Measurements from ENCODE around the gene PNMA8B. TPM values are rescaled to one million over a fixed set of nuclear protein-coding genes. Genes with fewer than 3 reads are reported as not detected.

The PNMA8B gene
- total RNA-seq, 1 donor from 2014 or later: 1.9 TPM

DNA sequence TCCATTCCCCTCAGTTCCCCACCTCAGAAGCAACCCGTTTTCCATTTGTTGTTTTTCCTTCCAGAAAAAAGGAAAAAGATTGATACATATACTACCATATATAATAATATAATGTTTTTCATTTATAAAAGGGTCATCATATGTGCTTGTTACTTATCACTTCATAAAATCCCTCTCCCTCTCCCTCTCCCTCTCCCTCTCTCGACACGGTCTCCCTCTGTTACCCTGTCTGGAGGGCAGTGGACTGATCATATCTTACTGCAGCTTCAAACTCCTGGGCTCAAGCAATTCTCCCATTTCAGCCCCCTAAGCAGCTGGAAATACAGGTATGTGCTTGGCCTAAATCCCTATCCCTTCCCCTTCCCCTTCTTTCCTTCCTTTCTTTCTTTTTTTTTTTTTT is 41.4 kb downstream of the PNMA8B start:
- no peak overlapping the region for H3K9ac ChIP-seq (ENCODE audit: low read length)
- DNase-seq (ENCODE audit: low read depth) (no peak), FAIRE-seq (no peak)
- Mint-ChIP-seq H3K4me3 (ENCODE audit: unreplicated experiment) (no peak overlapping the region), H3K4me1 (ENCODE audit: low read depth, unreplicated experiment) (no peaks in the 10 kb centered on the region), H3K36me3 (ENCODE audit: low read depth, unreplicated experiment) (no peaks in the 10 kb centered on the region), H3K27ac (ENCODE audit: unreplicated experiment) (no peak overlapping the region), H3K27me3 (ENCODE audit: low read depth, unreplicated experiment) (no peaks in the 10 kb centered on the region), H3K9me3 (ENCODE audit: unreplicated experiment) (peaks cover 7% of the 10 kb centered on the region)
- no peaks in the 10 kb centered on the region for H4K20me1 ChIP-seq (ENCODE audit: insufficient read depth, low read length)
- no peaks in the 10 kb centered on the region for H3K79me2 ChIP-seq (ENCODE audit: insufficient read depth, low read length)
- H3K27ac ChIP-seq (ENCODE audit: low read depth, low read length): no peak overlapping the region
- no peak overlapping the region for H3K4me2 ChIP-seq (ENCODE audit: low read length)
- no peaks in the 10 kb centered on the region for H3K9me3 ChIP-seq (ENCODE audit: insufficient read depth, low read depth, low read length)
- TF ChIP-seq EZH2 (IDR thresholded peaks at IDR 0.05; ENCODE audit: insufficient read depth, low read length) (no peak), CTCF (IDR thresholded peaks at IDR 0.05; ENCODE audit: insufficient read depth, low read depth, low read length) (no peak)
- H2AFZ ChIP-seq (ENCODE audit: low read depth, low read length): no peak overlapping the region
- peaks cover 9% of the 10 kb centered on the region for H3K27me3 ChIP-seq (ENCODE audit: insufficient read depth, low read length)
- H3K4me3 ChIP-seq (ENCODE audit: insufficient read depth, low read depth, low read length): no peak overlapping the region
- no peaks in the 10 kb centered on the region for H3K36me3 ChIP-seq (ENCODE audit: insufficient read depth, low read length)
- H3K4me1 ChIP-seq (ENCODE audit: insufficient read depth, low read length): no peaks in the 10 kb centered on the region

- H4K20me1 ChIP-seq (ENCODE audit: insufficient read depth, low read length): no peaks in the 10 kb centered on the region
- DNase-seq (ENCODE audit: low read depth) (no peak), FAIRE-seq (no peak)
- Mint-ChIP-seq H3K9me3 (ENCODE audit: unreplicated experiment) (peaks cover 8% of the 10 kb centered on the region), H3K4me3 (ENCODE audit: unreplicated experiment) (no peak overlapping the region), H3K36me3 (ENCODE audit: low read depth, unreplicated experiment) (no peaks in the 10 kb centered on the region), H3K4me1 (ENCODE audit: low read depth, unreplicated experiment) (no peaks in the 10 kb centered on the region), H3K27me3 (ENCODE audit: low read depth, unreplicated experiment) (no peaks in the 10 kb centered on the region), H3K27ac (ENCODE audit: unreplicated experiment) (no peak overlapping the region)
- H3K4me2 ChIP-seq (ENCODE audit: low read length): no peak overlapping the region
- TF ChIP-seq EZH2 (IDR thresholded peaks at IDR 0.05; ENCODE audit: insufficient read depth, low read length) (no peak), CTCF (IDR thresholded peaks at IDR 0.05; ENCODE audit: insufficient read depth, low read depth, low read length) (no peak)
- no peaks in the 10 kb centered on the region for H3K79me2 ChIP-seq (ENCODE audit: insufficient read depth, low read length)
- no peak overlapping the region for H2AFZ ChIP-seq (ENCODE audit: low read depth, low read length)
- H3K27ac ChIP-seq (ENCODE audit: low read depth, low read length): no peak overlapping the region
- H3K9ac ChIP-seq (ENCODE audit: low read length): no peak overlapping the region
- no peaks in the 10 kb centered on the region for H3K9me3 ChIP-seq (ENCODE audit: insufficient read depth, low read depth, low read length)
- H3K36me3 ChIP-seq (ENCODE audit: insufficient read depth, low read length): no peaks in the 10 kb centered on the region
- no peaks in the 10 kb centered on the region for H3K4me1 ChIP-seq (ENCODE audit: insufficient read depth, low read length)
- H3K4me3 ChIP-seq (ENCODE audit: insufficient read depth, low read depth, low read length): no peak overlapping the region
- H3K27me3 ChIP-seq (ENCODE audit: insufficient read depth, low read length): peaks cover 9% of the 10 kb centered on the region
Observed at GRCh38 chr19:46453661-46454060, 42.0 kb downstream of the PNMA8B start.

DNA sequence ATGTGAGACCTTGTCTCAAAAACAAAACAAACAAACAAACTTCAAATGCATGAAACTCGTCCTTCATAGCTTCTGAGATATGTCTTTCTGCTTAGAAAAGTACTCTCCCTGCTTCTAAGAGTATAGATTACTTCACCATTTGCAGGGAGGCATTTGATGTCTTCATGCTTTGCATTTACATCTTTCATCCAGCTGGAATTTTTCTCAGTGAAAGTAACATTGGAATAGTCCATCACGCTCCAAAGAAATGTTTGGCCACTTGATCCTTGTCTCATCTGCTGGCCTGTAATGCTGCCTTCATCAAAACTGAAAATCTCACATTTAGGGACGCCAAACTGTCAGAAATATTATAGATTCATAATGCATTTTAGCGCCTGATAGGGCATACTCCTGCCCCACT is 43.5 kb downstream of the PNMA8B start:
- no peak overlapping the region for H3K4me2 ChIP-seq (ENCODE audit: low read length)
- H3K36me3 Mint-ChIP-seq (ENCODE audit: low read depth, unreplicated experiment): no peaks in the 10 kb centered on the region
- H3K4me1 Mint-ChIP-seq (ENCODE audit: low read depth, unreplicated experiment): peaks cover 3% of the 10 kb centered on the region
- TF ChIP-seq EZH2 (IDR thresholded peaks at IDR 0.05; ENCODE audit: insufficient read depth, low read length) (no peak), CTCF (IDR thresholded peaks at IDR 0.05; ENCODE audit: insufficient read depth, low read depth, low read length) (no peak)
- H2AFZ ChIP-seq (ENCODE audit: low read depth, low read length): no peak overlapping the region
- H3K27ac Mint-ChIP-seq (ENCODE audit: unreplicated experiment): no peak overlapping the region
- H3K27me3 ChIP-seq (ENCODE audit: insufficient read depth, low read length): peaks cover 9% of the 10 kb centered on the region
- no peak overlapping the region for H3K9ac ChIP-seq (ENCODE audit: low read length)
- FAIRE-seq: no peak
- no peaks in the 10 kb centered on the region for H3K36me3 ChIP-seq (ENCODE audit: insufficient read depth, low read length)
- H3K27me3 Mint-ChIP-seq (ENCODE audit: low read depth, unreplicated experiment): no peaks in the 10 kb centered on the region
- H4K20me1 ChIP-seq (ENCODE audit: insufficient read depth, low read length): no peaks in the 10 kb centered on the region
- H3K27ac ChIP-seq (ENCODE audit: low read depth, low read length): no peak overlapping the region
- DNase-seq (ENCODE audit: low read depth): no peak
- H3K4me1 ChIP-seq (ENCODE audit: insufficient read depth, low read length): no peaks in the 10 kb centered on the region
- H3K9me3 ChIP-seq (ENCODE audit: insufficient read depth, low read depth, low read length): no peaks in the 10 kb centered on the region
- H3K79me2 ChIP-seq (ENCODE audit: insufficient read depth, low read length): no peaks in the 10 kb centered on the region
- no peak overlapping the region for H3K4me3 Mint-ChIP-seq (ENCODE audit: unreplicated experiment)
- no peak overlapping the region for H3K4me3 ChIP-seq (ENCODE audit: insufficient read depth, low read depth, low read length)
- peaks cover 8% of the 10 kb centered on the region for H3K9me3 Mint-ChIP-seq (ENCODE audit: unreplicated experiment)
